KBM-7 (cell line): Measurements from ENCODE around the gene INPP5F.

ENCODE experiments used
- DNase-seq: peaks from one replicate; pipeline ENCODE4 v3.0.0-alpha.2; 2015
- in situ Hi-C: fragments of 300-500 bp; cut with MboI; formaldehyde crosslinking; loops from 2 replicates; pipeline ENCODE4 v1.14.3; 2020; ENCODE audit warnings: low sequenced_read_pairs, low pct_unique_long_range_greater_than_20kb, mixed read lengths

Gene INPP5F

GRCh38 chr10:119801176-119801575, 75.3 kb downstream of the INPP5F start:
- in situ Hi-C loops, result no loop called here

GRCh38 chr10:119801998-119802538, 76.2 kb downstream of the INPP5F start:
- in situ Hi-C loops, result no loop called here
- DNase-seq, result no peak

More at GRCh38 chr10:119801176-119801575, 75.3 kb downstream of the INPP5F start:
- DNase-seq, result no peak

- DNase-seq, result no peak
- in situ Hi-C loops, result no loop called here
Measured at GRCh38 chr10:119803264-119803663, 77.4 kb downstream of the INPP5F start.

- DNase-seq, result no peak
- in situ Hi-C loops, result no loop called here
Measured at GRCh38 chr10:119805702-119806230, 79.9 kb downstream of the INPP5F start.

GRCh38 chr10:119806334-119807130, 80.7 kb downstream of the INPP5F start:
- DNase-seq, result no peak
- in situ Hi-C loops, result no loop called here

GRCh38 chr10:119807960-119808697, 82.3 kb downstream of the INPP5F start:
- in situ Hi-C loops, result no loop called here
- peak; percentile 96 for DNase-seq

GRCh38 chr10:119811122-119811521, 85.3 kb downstream of the INPP5F start:
- in situ Hi-C loops, result no loop called here

GRCh38 chr10:119812684-119813083, 86.8 kb downstream of the INPP5F start:
- in situ Hi-C loops, result no loop called here
- DNase-seq, result no peak

More at GRCh38 chr10:119811122-119811521, 85.3 kb downstream of the INPP5F start:
- no peak for DNase-seq

GRCh38 chr10:119815671-119816070, 89.8 kb downstream of the INPP5F start:
- in situ Hi-C loops, result no loop called here
- no peak for DNase-seq

- in situ Hi-C loops, result no loop called here
- no peak for DNase-seq
Measured at GRCh38 chr10:119817991-119818888, 92.4 kb downstream of the INPP5F start.

GRCh38 chr10:119818889-119819270, 93.0 kb downstream of the INPP5F start:
- in situ Hi-C loops, result no loop called here
- DNase-seq, result no peak

GRCh38 chr10:119821182-119821581, 95.3 kb downstream of the INPP5F start:
- DNase-seq, result peak; percentile 26
- in situ Hi-C loops, result no loop called here

- in situ Hi-C loops, result no loop called here
- DNase-seq, result no peak
Measured at GRCh38 chr10:119824299-119824698, 98.4 kb downstream of the INPP5F start.

- no peak for DNase-seq
- in situ Hi-C loops, result no loop called here
Measured at GRCh38 chr10:119826771-119827170, 100.9 kb downstream of the INPP5F start.

GRCh38 chr10:119827430-119827829, 101.6 kb downstream of the INPP5F start:
- no peak for DNase-seq
- in situ Hi-C loops, result no loop called here

- in situ Hi-C loops, result no loop called here
- DNase-seq, result no peak
Measured at GRCh38 chr10:119829429-119829828, 103.6 kb downstream of the INPP5F start.

GRCh38 chr10:119830851-119831250, 105.0 kb downstream of the INPP5F start:
- in situ Hi-C loops, result no loop called here
- DNase-seq, result no peak

GRCh38 chr10:119831656-119832055, 105.8 kb downstream of the INPP5F start:
- in situ Hi-C loops, result no loop called here
- DNase-seq, result no peak

- in situ Hi-C loops, result no loop called here
- DNase-seq, result no peak
Measured at GRCh38 chr10:119832951-119833350, 107.1 kb downstream of the INPP5F start.
